ENCODE measurements around the gene SNW1.

DNA sequence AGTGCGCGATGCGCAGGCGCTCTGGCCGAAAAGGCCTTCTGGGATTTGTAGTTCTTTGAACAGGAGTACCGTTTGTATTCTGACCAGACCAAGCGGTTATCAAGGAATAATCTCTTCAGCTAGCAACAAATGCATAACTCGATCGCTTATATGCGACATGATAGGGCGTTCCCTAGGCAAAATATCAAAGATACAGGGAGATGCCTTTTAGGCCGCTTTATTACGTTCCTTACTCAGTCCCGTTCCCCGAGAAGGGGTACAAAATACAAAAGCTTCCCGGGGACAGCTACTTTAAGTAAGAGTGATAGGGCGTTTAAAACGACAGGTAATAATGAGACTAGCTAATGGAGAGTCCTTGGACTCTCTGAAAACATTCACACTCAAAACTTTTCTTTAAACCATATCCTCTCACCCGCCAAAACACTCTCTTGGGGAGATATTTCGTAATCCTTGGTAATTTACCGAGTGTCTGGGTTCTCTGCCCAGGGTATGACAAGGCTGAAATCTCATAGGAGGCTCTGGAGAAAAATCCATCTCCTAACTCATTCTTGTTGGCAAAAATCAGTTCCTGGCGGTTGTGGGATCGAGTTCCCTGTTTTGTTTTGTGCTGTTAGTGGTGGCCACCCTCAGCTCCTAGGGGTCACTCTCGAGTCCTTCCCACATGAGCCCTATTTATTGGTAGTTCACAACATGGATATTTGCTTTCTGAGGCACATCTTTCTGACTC, 412 bp upstream of the SNW1 start:
- no peak for TF ChIP-seq EZH2 (IDR thresholded peaks at IDR 0.05; ENCODE audit: borderline replicate concordance, low read depth, low read length, severe bottlenecking)
- TF ChIP-seq, protein P1, sequence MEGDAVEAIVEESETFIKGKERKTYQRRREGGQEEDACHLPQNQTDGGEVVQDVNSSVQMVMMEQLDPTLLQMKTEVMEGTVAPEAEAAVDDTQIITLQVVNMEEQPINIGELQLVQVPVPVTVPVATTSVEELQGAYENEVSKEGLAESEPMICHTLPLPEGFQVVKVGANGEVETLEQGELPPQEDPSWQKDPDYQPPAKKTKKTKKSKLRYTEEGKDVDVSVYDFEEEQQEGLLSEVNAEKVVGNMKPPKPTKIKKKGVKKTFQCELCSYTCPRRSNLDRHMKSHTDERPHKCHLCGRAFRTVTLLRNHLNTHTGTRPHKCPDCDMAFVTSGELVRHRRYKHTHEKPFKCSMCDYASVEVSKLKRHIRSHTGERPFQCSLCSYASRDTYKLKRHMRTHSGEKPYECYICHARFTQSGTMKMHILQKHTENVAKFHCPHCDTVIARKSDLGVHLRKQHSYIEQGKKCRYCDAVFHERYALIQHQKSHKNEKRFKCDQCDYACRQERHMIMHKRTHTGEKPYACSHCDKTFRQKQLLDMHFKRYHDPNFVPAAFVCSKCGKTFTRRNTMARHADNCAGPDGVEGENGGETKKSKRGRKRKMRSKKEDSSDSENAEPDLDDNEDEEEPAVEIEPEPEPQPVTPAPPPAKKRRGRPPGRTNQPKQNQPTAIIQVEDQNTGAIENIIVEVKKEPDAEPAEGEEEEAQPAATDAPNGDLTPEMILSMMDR (IDR thresholded peaks at IDR 0.05; ENCODE audit: borderline replicate concordance, extremely low read depth, low read length, poor library complexity, severe bottlenecking) = peak; percentile 19

Data from DND-41 (cell line).